H1 (cell line): ENCODE data around the gene LRRC37B. TPM values are rescaled to one million over a fixed set of nuclear protein-coding genes. Genes with fewer than 3 reads are reported as not detected.

Experiments used
- BRCA1 ChIP-seq: IDR thresholded peaks from 2 replicates; pipeline ENCODE4 v1.6.1; 2012; ENCODE audit warnings: low read depth, low read length, improper control_type of control experiment
- NANOG ChIP-seq: IDR thresholded peaks from 2 replicates; pipeline ENCODE4 v1.6.1; 2011; ENCODE audit warnings: low read length, low read depth, mild to moderate bottlenecking, inconsistent platforms; ENCODE audit not compliant: insufficient read depth, poor library complexity, severe bottlenecking
- polyA plus RNA-seq, 7 experiments: library from polyadenylated mRNA; depleted of rRNA in 3 of 7; stranded (reverse) in 5 of 7; unstranded in 2 of 7; fragments of >200 nt in 5 of 7; fragments of 200-250 nt in 2 of 7; gene quantifications; 1 replicate in 5 of 7; 2 replicates in 1 of 7; 4 replicates in 1 of 7; pipeline versions ENCODE4 v1.2.1 to v1.2.3, GENCODE V29; 2011 to 2013; ENCODE audit warnings: missing spikeins in 2 of 7, mixed read lengths in 2 of 7
- total RNA-seq: library from RNA; stranded (reverse); fragmentation: NEBNext Ultra II Directional; extraction: Animal tissue kit (Norgen Biotek cat#: 25700); gene quantifications from 2 replicates; pipeline ENCODE4 v1.2.1, GENCODE V29; 2021
- TF ChIP-seq, protein P1 (sequence below): IDR thresholded peaks from 2 replicates; pipeline ENCODE4 v1.6.1; 2012; ENCODE audit warnings: low read length, inconsistent platforms

The LRRC37B gene
- total and polyA plus RNA-seq, 2 of the 8 experiments (the other 6 are each of a cell fraction or from before 2014, with no cell fraction given): 16.0 to 19.0 TPM

DNA sequence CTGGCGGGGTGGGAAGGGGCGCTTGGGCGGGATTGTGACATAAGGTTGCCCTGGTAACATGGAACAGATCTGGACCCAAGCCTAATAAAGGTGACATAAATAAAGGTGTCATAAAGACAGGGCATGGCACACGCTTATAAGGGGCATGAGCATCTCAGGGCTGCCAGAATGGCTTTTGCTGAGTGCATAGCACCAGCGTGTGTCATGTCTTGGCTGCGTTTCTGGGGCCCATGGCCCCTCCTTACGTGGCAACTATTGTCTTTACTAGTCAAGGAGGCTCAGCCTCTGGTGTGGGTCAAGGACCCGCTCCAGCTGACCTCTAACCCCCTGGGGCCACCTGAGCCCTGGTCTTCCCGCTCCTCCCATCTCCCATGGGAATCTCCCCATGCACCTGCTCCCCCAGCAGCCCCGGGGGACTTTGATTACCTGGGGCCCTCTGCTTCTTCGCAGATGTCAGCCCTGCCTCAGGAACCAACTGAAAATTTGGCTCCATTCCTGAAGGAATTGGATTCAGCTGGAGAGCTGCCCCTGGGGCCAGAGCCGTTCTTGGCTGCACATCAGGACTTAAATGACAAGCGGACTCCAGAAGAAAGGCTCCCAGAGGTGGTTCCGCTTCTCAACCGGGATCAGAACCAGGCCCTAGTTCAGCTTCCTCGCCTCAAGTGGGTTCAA is 13.9 kb downstream of the LRRC37B start (continued):
- TF ChIP-seq, protein P1, sequence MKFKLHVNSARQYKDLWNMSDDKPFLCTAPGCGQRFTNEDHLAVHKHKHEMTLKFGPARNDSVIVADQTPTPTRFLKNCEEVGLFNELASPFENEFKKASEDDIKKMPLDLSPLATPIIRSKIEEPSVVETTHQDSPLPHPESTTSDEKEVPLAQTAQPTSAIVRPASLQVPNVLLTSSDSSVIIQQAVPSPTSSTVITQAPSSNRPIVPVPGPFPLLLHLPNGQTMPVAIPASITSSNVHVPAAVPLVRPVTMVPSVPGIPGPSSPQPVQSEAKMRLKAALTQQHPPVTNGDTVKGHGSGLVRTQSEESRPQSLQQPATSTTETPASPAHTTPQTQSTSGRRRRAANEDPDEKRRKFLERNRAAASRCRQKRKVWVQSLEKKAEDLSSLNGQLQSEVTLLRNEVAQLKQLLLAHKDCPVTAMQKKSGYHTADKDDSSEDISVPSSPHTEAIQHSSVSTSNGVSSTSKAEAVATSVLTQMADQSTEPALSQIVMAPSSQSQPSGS: no peak
- TF ChIP-seq BRCA1: no peak
- no peak for TF ChIP-seq NANOG
